ENCODE data around the gene VGF.
"Not testable (repeated sequence)": the region's sequence is repeated elsewhere in the genome, so short reads cannot be mapped to it uniquely, and the experiment has no call there.

Gene VGF

DNA sequence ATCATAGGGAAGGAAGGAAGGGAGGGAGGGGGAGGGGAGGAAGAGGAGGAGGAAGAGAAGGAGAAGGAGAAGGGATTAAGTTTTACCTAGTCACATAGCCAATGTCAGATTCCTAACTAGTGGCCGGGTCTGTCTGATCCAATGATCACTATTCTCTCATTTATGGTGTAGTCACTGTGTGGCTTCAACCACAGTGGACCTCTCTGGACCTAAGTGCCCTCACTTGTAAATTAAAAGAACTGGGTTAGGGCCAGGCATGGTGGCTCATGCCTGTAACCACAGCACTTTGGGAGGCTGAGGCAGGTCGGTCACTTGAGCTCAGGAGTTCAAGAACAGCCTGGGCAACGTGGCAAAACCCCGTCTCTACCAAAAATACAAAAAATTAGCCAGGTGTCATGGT lies 45.1 kb downstream of the VGF start:
- in situ Hi-C loops (cut with MboI; ENCODE audit: low sequenced_read_pairs), result no loop called here

- in situ Hi-C loops (cut with MboI; ENCODE audit: low sequenced_read_pairs), result no loop called here
Observed at GRCh38 chr7:101119876-101120275, 45.5 kb downstream of the VGF start.

GRCh38 chr7:101118856-101119255 lies 46.5 kb downstream of the VGF start:
- in situ Hi-C loops (cut with MboI; ENCODE audit: low sequenced_read_pairs), result no loop called here

DNA sequence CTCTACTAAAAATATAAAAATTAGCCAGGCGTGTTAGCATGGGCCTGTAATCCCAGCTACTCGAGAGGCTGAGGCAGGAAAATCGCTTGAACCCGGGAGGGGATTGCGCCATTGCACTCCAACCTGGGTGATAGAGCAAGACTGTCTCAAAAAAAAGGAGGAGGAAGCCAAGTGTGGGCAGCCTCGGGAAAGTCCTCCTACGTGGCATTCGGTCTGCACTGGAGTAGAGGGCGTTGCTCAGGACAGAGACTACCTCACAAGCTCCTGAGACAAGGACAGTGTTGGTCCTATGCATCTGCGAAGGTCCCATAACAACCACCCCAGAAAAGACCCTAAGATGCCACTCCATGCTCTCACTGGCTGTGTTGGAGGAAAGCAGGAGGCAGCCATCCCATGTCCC lies 48.5 kb downstream of the VGF start:
- in situ Hi-C loops (cut with MboI; ENCODE audit: low sequenced_read_pairs), result no loop called here

GRCh38 chr7:101115215-101115614 lies 50.2 kb downstream of the VGF start:
- in situ Hi-C loops (cut with MboI; ENCODE audit: low sequenced_read_pairs), result no loop called here

GRCh38 chr7:101114492-101114891 lies 50.9 kb downstream of the VGF start:
- in situ Hi-C loops (cut with MboI; ENCODE audit: low sequenced_read_pairs), result no loop called here

DNA sequence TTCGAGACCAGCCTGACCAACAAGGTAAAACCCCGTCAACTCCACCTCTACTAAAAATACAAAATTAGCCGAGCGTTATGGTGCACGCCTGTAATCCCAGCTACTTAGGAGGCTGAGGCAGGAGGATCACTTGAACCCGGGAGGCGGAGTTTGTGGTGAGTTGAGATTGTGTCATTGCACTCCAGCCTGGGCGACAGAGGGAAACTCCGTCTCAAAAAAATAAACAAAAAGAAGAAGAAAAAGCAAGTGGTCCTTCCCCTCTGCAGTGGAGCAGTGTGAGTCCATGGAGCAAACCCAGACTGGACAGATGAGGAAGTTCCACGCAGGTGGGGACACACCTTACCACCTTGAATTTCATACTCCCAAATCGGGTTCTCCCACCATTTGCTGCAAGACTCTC lies 51.5 kb downstream of the VGF start:
- in situ Hi-C loops (cut with MboI; ENCODE audit: low sequenced_read_pairs), result no loop called here

GRCh38 chr7:101113140-101113539 lies 52.2 kb downstream of the VGF start:
- in situ Hi-C loops (cut with MboI; ENCODE audit: low sequenced_read_pairs), result not testable (repeated sequence)

All from HL-60/S4 treated with retinoic acid at 250 ng/mL for 4 days and 3 days (cell line).